Thyroid gland (tissue), 4 donors: ENCODE data around the gene MON2.

Experiments
- CTCF ChIP-seq, 6 experiments: fragments of 200-600 bp in 3 of 6; fragments of 450-650 bp in 3 of 6; sonication (generic) in 3 of 6; IDR thresholded peaks; one replicate each; pipeline ENCODE4 v1.5.1; 2016 to 2019; ENCODE audit warnings: antibody characterized with exemption in 6 of 6, mild to moderate bottlenecking in 2 of 6, inconsistent platforms in 1 of 6, moderate library complexity in 1 of 6
- POLR2A ChIP-seq, 2 donors: fragments of 450-650 bp; IDR thresholded peaks; one replicate each; pipeline ENCODE4 v1.6.1; 2017; ENCODE audit warnings: antibody characterized with exemption in 2 of 2, mild to moderate bottlenecking in 2 of 2, moderate library complexity in 1 of 2

- no peak for TF ChIP-seq CTCF (IDR thresholded peaks at IDR 0.05)
- no peak for TF ChIP-seq POLR2A (IDR thresholded peaks at IDR 0.05)
Observed at GRCh38 chr12:62426089-62426488, 40.5 kb upstream of the MON2 start.
